ENCODE data around the gene FUT1. TPM values are rescaled to one million over a fixed set of nuclear protein-coding genes. Genes with fewer than 3 reads are reported as not detected.
"Not testable (repeated sequence)": the region's sequence is repeated elsewhere in the genome, so short reads cannot be mapped to it uniquely, and the experiment has no call there.

The FUT1 gene
- total RNA-seq, 4 donors from 2014 or later, result 0.98 to 4.2 (median 2.4) TPM

GRCh38 chr19:48718711-48719231 is 33.7 kb downstream of the FUT1 start:
- Histone ChIP-seq H3K4me3 (no peak overlapping the region), H3K9me3 (no peaks in the 10 kb centered on the region), H3K27ac (peak overlapping the region; percentile 47 to 96 (median 90)), H3K4me1 (peaks cover 0 to 69% (median 39%) of the 10 kb centered on the region in 4 donors), H3K36me3 (no peaks in the 10 kb centered on the region), H3K27me3 (no peaks in the 10 kb centered on the region)
- no peak for DNase-seq (ENCODE audit: low spot score in 2 of 2)
- TF ChIP-seq POLR2A (IDR thresholded peaks at IDR 0.05), result no peak
- no peak for TF ChIP-seq CTCF (IDR thresholded peaks at IDR 0.05)
- no peak for TF ChIP-seq EP300 (IDR thresholded peaks at IDR 0.05)
- 27 to 38% methylated on average over 15 of the region's 15 CpGs for WGBS, 2 donors

- H3K27ac ChIP-seq, result peak overlapping the region in 2 of 4 donors; percentile 88 to 96
- peaks cover 0 to 76% (median 44%) of the 10 kb centered on the region in 4 donors for H3K4me1 ChIP-seq
- DNase-seq (ENCODE audit: low spot score in 2 of 2); H3K4me3 ChIP-seq; H3K27me3 ChIP-seq; H3K9me3 ChIP-seq; H3K36me3 ChIP-seq: not testable (repeated sequence)
- 82 to 83% methylated on average over 13 of the region's 13 CpGs for WGBS, 2 donors
Observed at GRCh38 chr19:48718106-48718505, 34.3 kb downstream of the FUT1 start.

GRCh38 chr19:48716562-48717291 is 35.7 kb downstream of the FUT1 start:
- Histone ChIP-seq H3K9me3 (no peaks in the 10 kb centered on the region), H3K4me1 (peaks cover 0 to 81% (median 46%) of the 10 kb centered on the region in 4 donors), H3K4me3 (peak overlapping the region in 3 of 4 donors; percentile 8 to 60 (median 28)), H3K27me3 (no peaks in the 10 kb centered on the region), H3K27ac (peak overlapping the region; percentile 64 to 94 (median 86)), H3K36me3 (peaks cover 0 to 3% (median 0%) of the 10 kb centered on the region in 3 donors)
- no peak for DNase-seq (ENCODE audit: low spot score in 2 of 2)
- TF ChIP-seq EP300 (IDR thresholded peaks at IDR 0.05) (no peak), POLR2A (IDR thresholded peaks at IDR 0.05) (peak in 1 of 2 donors; percentile 4)
- WGBS, 2 donors, result 13 to 14% methylated on average over 15 to 24 of the region's 24 CpGs

- Histone ChIP-seq H3K36me3 (peaks cover 0 to 11% (median 0%) of the 10 kb centered on the region in 3 donors), H3K9me3 (peaks cover 0 to 9% (median 0%) of the 10 kb centered on the region in 4 donors), H3K27me3 (no peaks in the 10 kb centered on the region), H3K4me1 (peaks cover 0 to 73% (median 46%) of the 10 kb centered on the region in 4 donors), H3K4me3 (peak overlapping the region in 2 of 4 donors; percentile 22 to 60), H3K27ac (peak overlapping the region; percentile 64 to 94 (median 86))
- no peak for TF ChIP-seq POLR2A (IDR thresholded peaks at IDR 0.05)
- TF ChIP-seq EP300 (IDR thresholded peaks at IDR 0.05), result no peak
- no peak for TF ChIP-seq CTCF (IDR thresholded peaks at IDR 0.05)
- 43 to 52% methylated on average over 19 of the region's 19 CpGs for WGBS, 2 donors
- no peak for DNase-seq (ENCODE audit: low spot score in 2 of 2)
Observed at GRCh38 chr19:48715681-48716171, 36.7 kb downstream of the FUT1 start.

GRCh38 chr19:48714759-48715675 is 37.4 kb downstream of the FUT1 start:
- no peak for TF ChIP-seq EP300 (IDR thresholded peaks at IDR 0.05)
- peak overlapping the region; percentile 64 to 94 (median 86) for H3K27ac ChIP-seq
- WGBS, 2 donors, result 45 to 46% methylated on average over 23 of the region's 26 CpGs

More at GRCh38 chr19:48714759-48715675, 37.4 kb downstream of the FUT1 start:
- DNase-seq (ENCODE audit: low spot score in 2 of 2), result no peak
- H3K9me3 ChIP-seq, result peaks cover 0 to 10% (median 0%) of the 10 kb centered on the region in 4 donors
- H3K4me3 ChIP-seq, result peak overlapping the region; percentile 22 to 62 (median 49)
- no peaks in the 10 kb centered on the region for H3K27me3 ChIP-seq
- H3K36me3 ChIP-seq, result peaks cover 0 to 11% (median 0%) of the 10 kb centered on the region in 3 donors
- peaks cover 0 to 69% (median 44%) of the 10 kb centered on the region in 4 donors for H3K4me1 ChIP-seq

Data from tibial nerve (tissue), 4 donors.